PFSK-1 (cell line): Measurements from ENCODE around the gene NEXN.

Experiments
- FOXP2 ChIP-seq: optimal IDR thresholded peaks from 2 replicates; pipeline ENCODE3; 2011; ENCODE audit warnings: borderline replicate concordance, control low read depth, inconsistent platforms; ENCODE audit not compliant: insufficient read depth; ENCODE audit errors: extremely low read length, extremely low read depth
- POLR2AphosphoS5 ChIP-seq: IDR thresholded peaks from 2 replicates; pipeline ENCODE4 v1.6.1; 2012; ENCODE audit warnings: low read depth, mild to moderate bottlenecking, control low read depth, low read length, moderate library complexity
- SIN3A ChIP-seq: IDR thresholded peaks from 2 replicates; pipeline ENCODE4 v1.6.1; 2012; ENCODE audit warnings: mild to moderate bottlenecking, low read length, moderate library complexity, borderline replicate concordance; ENCODE audit not compliant: insufficient read depth
- TAF1 ChIP-seq: IDR thresholded peaks from 2 replicates; pipeline ENCODE4 v1.6.1; 2012; ENCODE audit warnings: low read length, control low read depth, borderline replicate concordance; ENCODE audit not compliant: insufficient read depth
- TF ChIP-seq, protein P1 (sequence below), 2 experiments: IDR thresholded peaks; 2 replicates each; pipeline versions ENCODE4 v1.6.1 to v1.8.0; 2011 to 2012; ENCODE audit warnings: low read depth in 2 of 2, low read length in 2 of 2, control low read depth in 1 of 2, inconsistent platforms in 1 of 2, mild to moderate bottlenecking in 1 of 2, moderate library complexity in 1 of 2; ENCODE audit not compliant: insufficient read depth in 1 of 2

The NEXN gene

DNA sequence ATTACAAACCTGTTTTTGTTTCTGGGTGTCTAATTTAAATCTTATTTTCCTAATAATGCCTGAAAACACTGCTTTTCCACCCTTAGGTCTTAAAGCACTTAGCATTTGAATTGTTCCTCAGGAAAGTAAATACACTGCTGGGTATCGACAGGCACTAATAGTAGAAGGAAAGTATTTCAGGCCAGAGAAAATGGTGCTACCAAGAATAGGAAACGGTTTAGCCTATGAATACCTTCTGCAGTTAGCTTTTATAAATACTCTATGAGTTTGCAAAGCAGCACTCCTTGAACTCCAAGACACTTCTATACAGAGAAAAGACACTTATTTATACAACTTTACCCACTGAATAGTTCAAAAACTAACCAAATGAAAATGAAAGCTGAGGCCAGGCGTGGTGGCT is 83.7 kb downstream of the NEXN start:
- no peak for TF ChIP-seq SIN3A
- TF ChIP-seq, protein P1, sequence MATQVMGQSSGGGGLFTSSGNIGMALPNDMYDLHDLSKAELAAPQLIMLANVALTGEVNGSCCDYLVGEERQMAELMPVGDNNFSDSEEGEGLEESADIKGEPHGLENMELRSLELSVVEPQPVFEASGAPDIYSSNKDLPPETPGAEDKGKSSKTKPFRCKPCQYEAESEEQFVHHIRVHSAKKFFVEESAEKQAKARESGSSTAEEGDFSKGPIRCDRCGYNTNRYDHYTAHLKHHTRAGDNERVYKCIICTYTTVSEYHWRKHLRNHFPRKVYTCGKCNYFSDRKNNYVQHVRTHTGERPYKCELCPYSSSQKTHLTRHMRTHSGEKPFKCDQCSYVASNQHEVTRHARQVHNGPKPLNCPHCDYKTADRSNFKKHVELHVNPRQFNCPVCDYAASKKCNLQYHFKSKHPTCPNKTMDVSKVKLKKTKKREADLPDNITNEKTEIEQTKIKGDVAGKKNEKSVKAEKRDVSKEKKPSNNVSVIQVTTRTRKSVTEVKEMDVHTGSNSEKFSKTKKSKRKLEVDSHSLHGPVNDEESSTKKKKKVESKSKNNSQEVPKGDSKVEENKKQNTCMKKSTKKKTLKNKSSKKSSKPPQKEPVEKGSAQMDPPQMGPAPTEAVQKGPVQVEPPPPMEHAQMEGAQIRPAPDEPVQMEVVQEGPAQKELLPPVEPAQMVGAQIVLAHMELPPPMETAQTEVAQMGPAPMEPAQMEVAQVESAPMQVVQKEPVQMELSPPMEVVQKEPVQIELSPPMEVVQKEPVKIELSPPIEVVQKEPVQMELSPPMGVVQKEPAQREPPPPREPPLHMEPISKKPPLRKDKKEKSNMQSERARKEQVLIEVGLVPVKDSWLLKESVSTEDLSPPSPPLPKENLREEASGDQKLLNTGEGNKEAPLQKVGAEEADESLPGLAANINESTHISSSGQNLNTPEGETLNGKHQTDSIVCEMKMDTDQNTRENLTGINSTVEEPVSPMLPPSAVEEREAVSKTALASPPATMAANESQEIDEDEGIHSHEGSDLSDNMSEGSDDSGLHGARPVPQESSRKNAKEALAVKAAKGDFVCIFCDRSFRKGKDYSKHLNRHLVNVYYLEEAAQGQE (IDR thresholded peaks at IDR 0.05; ENCODE audit: insufficient read depth in 1 of 2, low read depth in 2 of 2, low read length in 2 of 2): no peak

DNA sequence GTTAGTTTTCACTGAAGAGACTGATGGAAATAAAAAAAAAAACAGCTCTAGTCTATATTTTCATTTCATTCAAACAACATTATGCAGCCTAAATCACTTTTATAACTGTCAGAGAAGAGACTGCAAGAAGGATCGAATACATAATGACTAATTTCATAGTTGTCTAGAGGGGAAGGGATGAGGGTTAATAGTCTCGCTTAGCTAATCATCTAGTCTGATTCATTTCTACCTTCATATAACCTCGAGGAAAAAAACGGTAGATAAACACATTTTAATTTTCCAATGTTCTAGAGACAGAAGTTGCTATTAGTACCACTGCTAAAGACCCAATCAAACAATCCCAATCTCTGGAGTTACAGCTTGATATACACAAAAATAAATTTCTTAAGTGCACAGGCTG is 87.0 kb downstream of the NEXN start:
- TF ChIP-seq, protein P1 (IDR thresholded peaks at IDR 0.05; ENCODE audit: insufficient read depth in 1 of 2, low read depth in 2 of 2, low read length in 2 of 2): no peak
- TF ChIP-seq TAF1 (no peak), FOXP2 (no peak), SIN3A (no peak), POLR2AphosphoS5 (no peak)

DNA sequence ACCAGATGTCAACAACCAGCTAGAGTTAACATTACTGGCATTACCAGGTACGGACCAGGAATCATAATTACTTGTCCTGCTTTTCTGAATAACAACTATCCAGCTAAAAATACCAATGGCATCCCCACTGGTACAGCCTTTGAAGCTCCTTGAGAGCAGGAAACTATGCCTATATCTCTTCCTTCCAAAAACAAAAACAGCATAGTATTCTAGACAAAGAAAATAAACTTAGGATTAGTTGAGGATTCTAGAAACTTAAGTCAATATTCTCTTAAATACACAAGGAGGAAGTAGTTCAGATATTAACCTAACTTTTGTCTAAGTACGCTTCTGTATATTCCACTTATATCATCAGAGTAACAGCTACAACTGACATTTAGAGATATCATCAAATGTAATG is 87.5 kb downstream of the NEXN start:
- TF ChIP-seq SIN3A: no peak
- no peak; the same call in 1 of the 2 replicates for TF ChIP-seq POLR2AphosphoS5
- no peak for TF ChIP-seq FOXP2
- TF ChIP-seq TAF1: no peak
- TF ChIP-seq, protein P1 (IDR thresholded peaks at IDR 0.05; ENCODE audit: insufficient read depth in 1 of 2, low read depth in 2 of 2, low read length in 2 of 2): no peak

DNA sequence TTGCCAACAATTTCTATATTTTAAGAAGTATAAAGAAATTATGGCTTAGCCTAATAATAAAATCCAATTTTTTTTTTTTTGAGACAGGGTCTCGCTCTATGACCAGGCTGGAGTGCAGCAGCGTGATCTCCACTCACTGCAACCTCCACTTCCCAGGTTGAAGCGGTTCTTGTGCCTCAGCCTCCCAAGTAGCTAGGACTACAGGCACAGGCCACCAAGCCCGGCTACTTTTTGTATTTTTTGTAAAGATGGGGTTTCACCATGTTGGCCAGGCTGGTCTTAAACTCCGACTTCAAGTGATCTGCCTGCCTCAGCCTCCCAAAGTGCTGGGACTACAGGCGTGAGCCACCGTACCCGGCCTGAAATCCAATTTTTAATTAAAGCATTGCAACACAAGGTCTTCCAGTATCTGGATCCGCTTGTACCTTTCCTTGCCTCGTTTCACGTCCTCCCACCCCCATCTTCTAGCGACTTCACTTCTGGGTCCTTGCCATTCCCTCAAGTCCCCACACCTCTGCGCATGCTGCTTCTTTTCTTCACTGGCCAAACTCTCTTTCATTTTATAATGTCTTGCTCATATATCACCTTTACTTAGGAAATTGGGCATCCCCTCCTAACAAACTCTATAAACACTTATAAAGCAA is 88.1 kb downstream of the NEXN start:
- TF ChIP-seq FOXP2 (no peak), POLR2AphosphoS5 (no peak), SIN3A (no peak), TAF1 (no peak)
- TF ChIP-seq, protein P1 (IDR thresholded peaks at IDR 0.05; ENCODE audit: insufficient read depth in 1 of 2, low read depth in 2 of 2, low read length in 2 of 2): no peak

DNA sequence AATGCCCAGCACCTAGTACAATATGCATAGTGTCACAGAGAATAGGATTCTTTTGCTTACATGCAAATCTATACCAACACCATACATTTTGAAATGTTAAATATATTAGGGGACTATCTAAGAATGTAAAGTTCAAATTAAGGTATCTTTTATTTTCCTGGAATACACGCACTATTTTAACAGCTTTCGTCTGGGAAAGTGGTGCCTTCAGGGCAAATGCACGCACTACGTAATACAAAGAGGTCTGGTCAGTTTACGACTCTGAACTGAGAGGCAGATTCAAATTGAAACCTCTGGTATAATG is 89.5 kb downstream of the NEXN start:
- TF ChIP-seq TAF1: 0 out of 2 replicates have a peak, but pooled peaks have one; percentile 39
- TF ChIP-seq SIN3A: 0 out of 2 replicates have a peak, but pooled peaks have one; percentile 33
- TF ChIP-seq POLR2AphosphoS5: no peak
